NCI-H2081 (cell line): ENCODE measurements around the gene MGRN1.

Experiments used
- DNase-seq, 2 experiments: peaks; one replicate each; lab custom pipeline; 2025; lab: John Stamatoyannopoulos, UW

MGRN1 gene

GRCh38 chr16:4687946-4688673 is 63.5 kb downstream of the MGRN1 start:
- DNase-seq, result no peak

GRCh38 chr16:4688674-4689045 is 64.0 kb downstream of the MGRN1 start:
- no peak for DNase-seq

- DNase-seq, result no peak
These were observed 64.6 kb downstream of the MGRN1 start for GRCh38 chr16:4689091-4689671.

GRCh38 chr16:4689864-4690704 is 65.5 kb downstream of the MGRN1 start:
- no peak for DNase-seq

GRCh38 chr16:4690946-4691665 is 66.5 kb downstream of the MGRN1 start:
- no peak for DNase-seq

GRCh38 chr16:4691666-4692412 is 67.2 kb downstream of the MGRN1 start:
- no peak for DNase-seq

GRCh38 chr16:4692460-4693295 is 68.1 kb downstream of the MGRN1 start:
- DNase-seq, result no peak

GRCh38 chr16:4693296-4693955 is 68.8 kb downstream of the MGRN1 start, which contains the start of gene NUDT16L1:
Gene NUDT16L1 (plus strand): TSS chr16:4693562. CDS start chr16:4693727, 165 bp downstream.
- peak; percentile 94 to 97 for DNase-seq

- DNase-seq, result peak in 1 of 2 experiments; percentile 22
These were observed 69.5 kb downstream of the MGRN1 start for GRCh38 chr16:4693956-4694641.

- DNase-seq, result no peak
These were observed 70.2 kb downstream of the MGRN1 start for GRCh38 chr16:4694642-4695451.

- DNase-seq, result no peak
These were observed 71.0 kb downstream of the MGRN1 start for GRCh38 chr16:4695473-4696171.

GRCh38 chr16:4696172-4696904 is 71.7 kb downstream of the MGRN1 start:
- DNase-seq, result no peak

- no peak for DNase-seq
These were observed 72.5 kb downstream of the MGRN1 start for GRCh38 chr16:4696905-4697847.

GRCh38 chr16:4697848-4698291 is 73.2 kb downstream of the MGRN1 start:
- no peak for DNase-seq

- DNase-seq, result no peak
These were observed 73.9 kb downstream of the MGRN1 start for GRCh38 chr16:4698321-4699045.
